ENCODE measurements around the gene RUNX2.

RUNX2 gene

DNA sequence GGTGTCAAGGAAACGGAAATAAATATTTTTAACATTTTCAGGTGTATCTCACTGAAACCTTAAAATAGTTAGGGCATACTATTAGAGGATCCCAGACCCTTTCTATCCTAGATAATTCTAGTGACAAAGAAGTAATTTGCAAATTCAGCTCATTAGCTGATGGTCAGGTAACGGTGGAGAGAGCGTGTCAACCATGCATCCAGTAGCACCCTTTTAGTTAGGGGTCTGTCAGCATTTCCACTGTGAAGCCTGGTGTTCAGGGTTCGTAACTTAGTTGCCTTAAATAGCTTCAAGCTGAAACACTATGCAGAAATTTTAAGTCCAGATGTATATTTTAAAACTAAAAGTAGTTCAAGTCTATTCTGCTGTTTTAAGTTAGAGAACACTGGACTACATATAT is 98.1 kb downstream of the RUNX2 start:
- no peaks in the 10 kb centered on the region for H3K9me3 ChIP-seq (ENCODE audit: control insufficient read depth, insufficient read depth, low read depth, low read length)
- no peaks in the 10 kb centered on the region; the same call in 1 of the 2 replicates for H3K4me1 ChIP-seq (ENCODE audit: control insufficient read depth, insufficient read depth, low read length)
- no peak overlapping the region for H3K27ac ChIP-seq (ENCODE audit: extremely low read depth, low read depth, low read length)
- TF ChIP-seq ZSCAN16 (tag by site-specific recombination; IDR thresholded peaks at IDR 0.05) (no peak), ZNF660 (tag by site-specific recombination; IDR thresholded peaks at IDR 0.05) (no peak), ZNF837 (tag by site-specific recombination; IDR thresholded peaks at IDR 0.05) (no peak), KLF1 (tag by site-specific recombination; IDR thresholded peaks at IDR 0.05) (no peak), GLIS2 (tag by site-specific recombination; IDR thresholded peaks at IDR 0.05) (no peak)
- ChIA-PET POLR2A (no interaction called here), CTCF (no interaction called here)
- H3K4me3 ChIP-seq (ENCODE audit: low read depth, low read length): no peak overlapping the region
- no peaks in the 10 kb centered on the region for H3K36me3 ChIP-seq (ENCODE audit: control insufficient read depth in 2 of 2, insufficient read depth in 1 of 2, low read length in 2 of 2)

DNA sequence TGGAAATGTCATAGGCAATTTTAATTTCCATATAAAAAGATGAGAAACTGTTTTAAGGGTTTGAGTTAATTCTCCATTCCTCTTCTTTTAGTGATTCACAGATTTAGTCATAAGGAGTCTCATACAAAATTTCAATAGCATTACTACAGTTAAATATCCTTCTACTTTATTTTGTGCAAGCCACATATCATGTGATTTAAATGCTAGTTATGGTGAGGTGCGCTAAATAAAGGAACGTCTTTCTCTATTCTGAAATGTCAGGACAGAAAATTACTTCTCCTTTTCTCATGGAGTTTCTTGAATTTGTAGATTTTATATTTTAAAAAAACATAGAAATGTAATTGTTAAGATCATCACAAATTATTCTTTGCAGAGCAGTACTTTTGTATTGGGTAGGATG is 99.6 kb downstream of the RUNX2 start:
- TF ChIP-seq KLF9 (tag by site-specific recombination; IDR thresholded peaks at IDR 0.05; ENCODE audit: low read depth): no peak
- TF ChIP-seq FEZF1 (tag by site-specific recombination; IDR thresholded peaks at IDR 0.05): no peak
- TF ChIP-seq TRIM28 (IDR thresholded peaks at IDR 0.05; ENCODE audit: borderline replicate concordance, low read length): no peak
- TF ChIP-seq ZNF777 (tag by site-specific recombination; IDR thresholded peaks at IDR 0.05; ENCODE audit: borderline replicate concordance): no peak
- no peak for TF ChIP-seq SP2 (tag by site-specific recombination; IDR thresholded peaks at IDR 0.05)
- TF ChIP-seq ZFP3 (tag by site-specific recombination; IDR thresholded peaks at IDR 0.05; ENCODE audit: low read depth): no peak
- TF ChIP-seq ZNF394 (tag by site-specific recombination; IDR thresholded peaks at IDR 0.05; ENCODE audit: borderline replicate concordance): no peak
- TF ChIP-seq ZNF2 (tag by site-specific recombination; IDR thresholded peaks at IDR 0.05): no peak
- TF ChIP-seq, protein P1, sequence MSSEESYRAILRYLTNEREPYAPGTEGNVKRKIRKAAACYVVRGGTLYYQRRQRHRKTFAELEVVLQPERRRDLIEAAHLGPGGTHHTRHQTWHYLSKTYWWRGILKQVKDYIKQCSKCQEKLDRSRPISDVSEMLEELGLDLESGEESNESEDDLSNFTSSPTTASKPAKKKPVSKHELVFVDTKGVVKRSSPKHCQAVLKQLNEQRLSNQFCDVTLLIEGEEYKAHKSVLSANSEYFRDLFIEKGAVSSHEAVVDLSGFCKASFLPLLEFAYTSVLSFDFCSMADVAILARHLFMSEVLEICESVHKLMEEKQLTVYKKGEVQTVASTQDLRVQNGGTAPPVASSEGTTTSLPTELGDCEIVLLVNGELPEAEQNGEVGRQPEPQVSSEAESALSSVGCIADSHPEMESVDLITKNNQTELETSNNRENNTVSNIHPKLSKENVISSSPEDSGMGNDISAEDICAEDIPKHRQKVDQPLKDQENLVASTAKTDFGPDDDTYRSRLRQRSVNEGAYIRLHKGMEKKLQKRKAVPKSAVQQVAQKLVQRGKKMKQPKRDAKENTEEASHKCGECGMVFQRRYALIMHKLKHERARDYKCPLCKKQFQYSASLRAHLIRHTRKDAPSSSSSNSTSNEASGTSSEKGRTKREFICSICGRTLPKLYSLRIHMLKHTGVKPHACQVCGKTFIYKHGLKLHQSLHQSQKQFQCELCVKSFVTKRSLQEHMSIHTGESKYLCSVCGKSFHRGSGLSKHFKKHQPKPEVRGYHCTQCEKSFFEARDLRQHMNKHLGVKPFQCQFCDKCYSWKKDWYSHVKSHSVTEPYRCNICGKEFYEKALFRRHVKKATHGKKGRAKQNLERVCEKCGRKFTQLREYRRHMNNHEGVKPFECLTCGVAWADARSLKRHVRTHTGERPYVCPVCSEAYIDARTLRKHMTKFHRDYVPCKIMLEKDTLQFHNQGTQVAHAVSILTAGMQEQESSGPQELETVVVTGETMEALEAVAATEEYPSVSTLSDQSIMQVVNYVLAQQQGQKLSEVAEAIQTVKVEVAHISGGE (tag by site-specific recombination; conservative IDR thresholded peaks at IDR 0.05; ENCODE audit: low read depth): no peak
- TF ChIP-seq ZNF155 (tag by site-specific recombination; IDR thresholded peaks at IDR 0.05): no peak
- TF ChIP-seq, protein P2, sequence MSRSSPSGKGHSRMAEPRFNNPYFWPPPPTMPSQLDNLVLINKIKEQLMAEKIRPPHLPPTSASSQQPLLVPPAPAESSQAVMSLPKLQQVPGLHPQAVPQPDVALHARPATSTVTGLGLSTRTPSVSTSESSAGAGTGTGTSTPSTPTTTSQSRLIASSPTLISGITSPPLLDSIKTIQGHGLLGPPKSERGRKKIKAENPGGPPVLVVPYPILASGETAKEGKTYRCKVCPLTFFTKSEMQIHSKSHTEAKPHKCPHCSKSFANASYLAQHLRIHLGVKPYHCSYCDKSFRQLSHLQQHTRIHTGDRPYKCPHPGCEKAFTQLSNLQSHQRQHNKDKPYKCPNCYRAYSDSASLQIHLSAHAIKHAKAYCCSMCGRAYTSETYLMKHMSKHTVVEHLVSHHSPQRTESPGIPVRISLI (tag by site-specific recombination; IDR thresholded peaks at IDR 0.05): no peak
- TF ChIP-seq TCF7L2 (IDR thresholded peaks at IDR 0.05; ENCODE audit: borderline replicate concordance, low read depth, low read length): no peak
- no peak for TF ChIP-seq ZNF292 (tag by site-specific recombination; IDR thresholded peaks at IDR 0.05; ENCODE audit: borderline replicate concordance, low read depth)
- TF ChIP-seq, protein P3, sequence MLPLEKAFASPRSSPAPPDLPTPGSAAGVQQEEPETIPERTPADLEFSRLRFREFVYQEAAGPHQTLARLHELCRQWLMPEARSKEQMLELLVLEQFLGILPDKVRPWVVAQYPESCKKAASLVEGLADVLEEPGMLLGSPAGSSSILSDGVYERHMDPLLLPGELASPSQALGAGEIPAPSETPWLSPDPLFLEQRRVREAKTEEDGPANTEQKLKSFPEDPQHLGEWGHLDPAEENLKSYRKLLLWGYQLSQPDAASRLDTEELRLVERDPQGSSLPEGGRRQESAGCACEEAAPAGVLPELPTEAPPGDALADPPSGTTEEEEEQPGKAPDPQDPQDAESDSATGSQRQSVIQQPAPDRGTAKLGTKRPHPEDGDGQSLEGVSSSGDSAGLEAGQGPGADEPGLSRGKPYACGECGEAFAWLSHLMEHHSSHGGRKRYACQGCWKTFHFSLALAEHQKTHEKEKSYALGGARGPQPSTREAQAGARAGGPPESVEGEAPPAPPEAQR (tag by site-specific recombination; IDR thresholded peaks at IDR 0.05): no peak
- TF ChIP-seq ZNF140 (tag by site-specific recombination; IDR thresholded peaks at IDR 0.05): no peak
- TF ChIP-seq ZNF501 (tag by site-specific recombination; IDR thresholded peaks at IDR 0.05): no peak
- no peak for TF ChIP-seq PRDM1 (tag by site-specific recombination; IDR thresholded peaks at IDR 0.05)
- no peak for TF ChIP-seq ZNF10 (tag by site-specific recombination; IDR thresholded peaks at IDR 0.05)
- no peak for TF ChIP-seq ZBTB8A (tag by site-specific recombination; IDR thresholded peaks at IDR 0.05)
- no peak overlapping the region for H3K27ac ChIP-seq (ENCODE audit: extremely low read depth, low read depth, low read length)
- H3K4me1 ChIP-seq (ENCODE audit: control insufficient read depth, insufficient read depth, low read length): peaks cover 2% of the 10 kb centered on the region
- ChIA-PET POLR2A (no interaction called here), CTCF (interaction anchor here (0.6 kb wide), 1 partner anchor 451 kb away, joined by 3 read pairs; no protein-coding TSS in a partner anchor)
- H3K9me3 ChIP-seq (ENCODE audit: control insufficient read depth, insufficient read depth, low read depth, low read length): no peaks in the 10 kb centered on the region
- H3K4me3 ChIP-seq (ENCODE audit: low read depth, low read length): no peak overlapping the region
- H3K36me3 ChIP-seq (ENCODE audit: control insufficient read depth in 2 of 2, insufficient read depth in 1 of 2, low read length in 2 of 2): no peaks in the 10 kb centered on the region
